A549 treated with CORT108297 at 1 μM for 4 hours (cell line): Measurements from ENCODE around the gene SIK3. TPM values are rescaled to one million over a fixed set of nuclear protein-coding genes. Genes with fewer than 3 reads are reported as not detected.

ENCODE experiments used
- total RNA-seq: library from RNA; stranded (reverse); fragments of 200-300 nt; extraction: Qiagen RNA extraction; gene quantifications from 5 replicates; pipeline ENCODE4 v1.2.3, GENCODE V29; 2022

The SIK3 gene
- total RNA-seq: 8.1 to 10.2 TPM (median 9.1 TPM) in 5 replicates

GRCh38 chr11:117098269-117099232 lies at the start of gene SIK3:
Gene SIK3, minus strand, starts transcription at chr11:117098428. Its CDS starts 13 bp downstream, at chr11:117098415.

GRCh38 chr11:117143871-117144476 lies 45.7 kb upstream of the SIK3 start, which contains the start of gene PAFAH1B2:
Gene PAFAH1B2, plus strand, starts transcription at chr11:117144287. Its CDS starts 8,161 bp downstream, at chr11:117152448.

GRCh38 chr11:116837231-116838091 lies 260.8 kb downstream of the SIK3 start, which contains the start of gene APOA1:
Gene APOA1, minus strand, starts transcription at chr11:116837622. Its CDS starts 235 bp downstream, at chr11:116837387.

GRCh38 chr11:116829525-116830183 lies 268.6 kb downstream of the SIK3 start, which contains the start of gene APOC3:
Gene APOC3, plus strand, starts transcription at chr11:116829907. Its CDS starts 676 bp downstream, at chr11:116830583.

GRCh38 chr11:116823031-116823843 lies 275.0 kb downstream of the SIK3 start, which contains the start of gene APOA4:
Gene APOA4, minus strand, starts transcription at chr11:116823304. Its CDS starts 113 bp downstream, at chr11:116823191.

Other genes with a start within 250 kb of the SIK3 start
- 31.3 to 43.8 TPM (median 35.1 TPM) in 5 replicates for gene PAFAH1B2, start 45.9 kb upstream of the SIK3 start, total RNA-seq
- gene SIDT2, start 80.3 kb upstream of the SIK3 start, total RNA-seq: 3.3 to 5.1 TPM (median 5.1 TPM) in 5 replicates
- 61.4 to 151 TPM (median 112 TPM) in 5 replicates for gene TAGLN, start 100.9 kb upstream of the SIK3 start, total RNA-seq
- 13.1 to 18.4 TPM (median 17.4 TPM) in 5 replicates for gene PCSK7, start 133.6 kb upstream of the SIK3 start, total RNA-seq
- gene RNF214, start 134.2 kb upstream of the SIK3 start, total RNA-seq: 8.3 to 12.3 TPM (median 9.2 TPM) in 5 replicates
- gene BACE1-AS, start 192.9 kb upstream of the SIK3 start, total RNA-seq: 1.4 to 2.2 TPM (median 1.8 TPM) in 5 replicates
- gene BACE1, start 217.8 kb upstream of the SIK3 start, total RNA-seq: 8.4 to 10.3 TPM (median 8.8 TPM) in 5 replicates
- gene CEP164, start 229.4 kb upstream of the SIK3 start, total RNA-seq: 15.0 to 19.3 TPM (median 16.1 TPM) in 5 replicates